Muscle layer of duodenum (tissue), 2 donors: ENCODE results near the gene CYGB.
A peak's percentile ranks its signal among the peaks of the same experiment; 100 is the strongest.

Source experiments
- H3K27ac ChIP-seq: one replicate; pipeline ENCODE4 v1.7.0; 2013; ENCODE audit warnings: mild to moderate bottlenecking, low read length
- H3K27me3 ChIP-seq: one replicate; pipeline ENCODE4 v1.7.0; 2013; ENCODE audit warnings: low read depth, mild to moderate bottlenecking, control low read depth, low read length
- H3K36me3 ChIP-seq, 2 donors: one replicate each; pipeline ENCODE4 v1.7.0; 2013; ENCODE audit warnings: low read length in 2 of 2, control low read depth in 1 of 2, mild to moderate bottlenecking in 1 of 2; ENCODE audit not compliant: insufficient read depth in 2 of 2, control insufficient read depth in 1 of 2
- H3K4me1 ChIP-seq, 2 donors: one replicate each; pipeline ENCODE4 v1.7.0; 2013; ENCODE audit warnings: low read length in 2 of 2, mild to moderate bottlenecking in 2 of 2, control low read depth in 1 of 2, moderate library complexity in 1 of 2; ENCODE audit not compliant: insufficient read depth in 2 of 2, control insufficient read depth in 1 of 2
- H3K4me3 ChIP-seq, 2 donors: one replicate each; pipeline ENCODE4 v1.7.0; 2013; ENCODE audit warnings: low read length in 2 of 2, low read depth in 1 of 2, mild to moderate bottlenecking in 1 of 2
- H3K9me3 ChIP-seq, 2 donors: one replicate each; pipeline ENCODE4 v1.7.0; 2013; ENCODE audit warnings: low read length in 2 of 2, control low read depth in 1 of 2, mild to moderate bottlenecking in 1 of 2; ENCODE audit not compliant: control insufficient read depth in 1 of 2
- donor health status: healthy.

Gene CYGB

DNA sequence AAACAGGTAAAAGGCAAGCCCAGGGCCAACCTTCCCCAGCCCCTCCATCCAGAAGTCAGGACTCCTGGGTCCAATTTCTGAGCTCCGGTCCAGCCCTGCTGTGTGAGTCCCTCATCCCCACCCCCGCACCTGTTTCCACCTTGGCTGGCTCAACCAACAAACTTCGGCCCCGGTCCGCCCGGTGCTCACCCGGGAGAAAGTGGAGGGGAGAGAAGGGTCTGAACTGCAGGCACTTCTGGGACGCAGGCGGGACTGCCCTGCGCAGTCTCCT lies 36.8 kb downstream of the CYGB start:
- Histone ChIP-seq H3K36me3 (no peaks in the 10 kb centered on the region), H3K4me3 (peak overlapping the region; percentile 63 to 66), H3K4me1 (peaks cover 12 to 30% of the 10 kb centered on the region in 2 donors), H3K9me3 (no peaks in the 10 kb centered on the region), H3K27ac (peak overlapping the region; percentile 63), H3K27me3 (no peaks in the 10 kb centered on the region)

GRCh38 chr17:76500074-76500746 lies 37.3 kb downstream of the CYGB start:
- Histone ChIP-seq H3K4me1 (peaks cover 12 to 30% of the 10 kb centered on the region in 2 donors), H3K27ac (peak overlapping the region; percentile 63)

DNA sequence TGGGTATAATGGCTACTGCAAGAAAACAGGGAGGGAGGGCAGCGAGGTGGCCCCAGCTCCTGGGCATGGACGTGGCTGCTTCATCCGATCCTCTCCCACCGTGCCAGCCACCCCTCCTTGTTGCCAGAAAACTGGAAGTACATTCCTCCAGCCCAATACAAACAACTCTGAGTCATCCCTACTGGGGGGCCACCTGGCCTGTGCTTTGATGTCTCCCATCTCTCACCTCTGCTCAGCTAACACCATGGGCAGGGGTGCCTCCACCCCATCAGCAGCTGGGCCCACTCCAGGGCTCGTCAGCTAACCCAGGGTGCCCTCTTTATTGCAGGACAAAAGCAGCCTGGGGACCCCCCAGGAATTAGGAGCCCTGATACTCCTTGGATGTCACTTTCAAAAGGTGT lies 38.2 kb downstream of the CYGB start:
- H3K36me3 ChIP-seq = no peaks in the 10 kb centered on the region
- H3K4me1 ChIP-seq = peaks cover 12 to 30% of the 10 kb centered on the region in 2 donors
- no peaks in the 10 kb centered on the region for H3K9me3 ChIP-seq
- peak overlapping the region; percentile 63 for H3K27ac ChIP-seq
- peak overlapping the region in 1 of 2 donors; percentile 37 for H3K4me3 ChIP-seq
- no peaks in the 10 kb centered on the region for H3K27me3 ChIP-seq

More at GRCh38 chr17:76500074-76500746, 37.3 kb downstream of the CYGB start:
- Histone ChIP-seq H3K9me3 (no peaks in the 10 kb centered on the region), H3K4me3 (peak overlapping the region; percentile 63 to 66), H3K27me3 (no peaks in the 10 kb centered on the region), H3K36me3 (no peaks in the 10 kb centered on the region)

DNA sequence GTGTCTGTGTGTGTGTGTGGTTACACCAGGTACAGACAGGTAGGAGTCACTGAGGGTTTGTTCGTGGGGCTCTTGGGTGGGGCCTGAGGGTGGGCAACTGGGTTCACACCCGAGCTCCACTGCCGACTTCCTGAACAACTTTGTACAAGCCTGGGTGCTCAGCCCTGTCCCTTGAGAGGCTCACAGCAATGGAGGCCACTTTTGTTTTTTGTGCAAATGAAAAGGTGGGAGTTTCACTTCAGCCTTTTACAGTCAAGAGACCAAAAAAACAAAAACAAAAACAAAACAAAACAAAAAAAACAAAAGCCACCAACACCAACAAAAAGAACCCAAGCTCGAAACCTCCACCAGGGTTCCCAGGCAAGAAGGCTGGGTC lies 38.6 kb downstream of the CYGB start:
- Histone ChIP-seq H3K27me3 (no peaks in the 10 kb centered on the region), H3K9me3 (no peaks in the 10 kb centered on the region), H3K36me3 (no peaks in the 10 kb centered on the region), H3K27ac (peak overlapping the region; percentile 63), H3K4me3 (peak overlapping the region in 1 of 2 donors; percentile 37), H3K4me1 (peaks cover 12 to 30% of the 10 kb centered on the region in 2 donors)

- Histone ChIP-seq H3K4me1 (peaks cover 16 to 30% of the 10 kb centered on the region in 2 donors), H3K9me3 (no peaks in the 10 kb centered on the region), H3K27ac (no peak overlapping the region), H3K27me3 (no peaks in the 10 kb centered on the region), H3K36me3 (no peaks in the 10 kb centered on the region), H3K4me3 (peak overlapping the region in 1 of 2 donors; percentile 16)
These were observed 39.3 kb downstream of the CYGB start for GRCh38 chr17:76497979-76498875.

GRCh38 chr17:76497699-76497978 lies 39.9 kb downstream of the CYGB start:
- Histone ChIP-seq H3K36me3 (no peaks in the 10 kb centered on the region), H3K9me3 (no peaks in the 10 kb centered on the region), H3K4me1 (peaks cover 21 to 30% of the 10 kb centered on the region in 2 donors), H3K27ac (no peak overlapping the region), H3K4me3 (peak overlapping the region in 1 of 2 donors; percentile 16), H3K27me3 (no peaks in the 10 kb centered on the region)

DNA sequence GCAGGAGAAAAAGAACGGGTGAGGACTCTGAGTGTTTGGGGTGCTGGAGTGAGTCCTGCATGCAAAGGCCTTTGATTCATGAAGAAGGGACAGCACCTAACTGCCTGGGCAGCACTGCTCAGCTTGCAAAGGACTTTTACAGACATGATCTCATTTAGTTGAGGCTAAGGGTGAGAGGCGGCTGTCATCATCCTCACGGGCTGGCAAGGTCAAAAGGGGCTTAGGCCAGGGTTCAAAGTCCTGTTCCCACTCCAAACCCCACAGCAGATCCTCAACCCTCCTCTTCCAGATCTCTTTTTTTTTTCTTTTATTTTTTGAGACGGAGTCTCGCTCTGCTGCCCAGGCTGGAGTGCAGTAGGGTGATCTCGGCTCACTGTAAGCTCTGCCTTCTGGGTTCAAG lies 41.0 kb downstream of the CYGB start:
- Histone ChIP-seq H3K36me3 (no peaks in the 10 kb centered on the region), H3K4me3 (no peak overlapping the region), H3K4me1 (peaks cover 16 to 21% of the 10 kb centered on the region in 2 donors), H3K27me3 (no peaks in the 10 kb centered on the region), H3K9me3 (no peaks in the 10 kb centered on the region), H3K27ac (no peak overlapping the region)

GRCh38 chr17:76495663-76496400 lies 41.7 kb downstream of the CYGB start:
- Histone ChIP-seq H3K27ac (no peak overlapping the region), H3K4me1 (peaks cover 16 to 21% of the 10 kb centered on the region in 2 donors), H3K9me3 (no peaks in the 10 kb centered on the region), H3K36me3 (no peaks in the 10 kb centered on the region), H3K27me3 (no peaks in the 10 kb centered on the region), H3K4me3 (no peak overlapping the region)

DNA sequence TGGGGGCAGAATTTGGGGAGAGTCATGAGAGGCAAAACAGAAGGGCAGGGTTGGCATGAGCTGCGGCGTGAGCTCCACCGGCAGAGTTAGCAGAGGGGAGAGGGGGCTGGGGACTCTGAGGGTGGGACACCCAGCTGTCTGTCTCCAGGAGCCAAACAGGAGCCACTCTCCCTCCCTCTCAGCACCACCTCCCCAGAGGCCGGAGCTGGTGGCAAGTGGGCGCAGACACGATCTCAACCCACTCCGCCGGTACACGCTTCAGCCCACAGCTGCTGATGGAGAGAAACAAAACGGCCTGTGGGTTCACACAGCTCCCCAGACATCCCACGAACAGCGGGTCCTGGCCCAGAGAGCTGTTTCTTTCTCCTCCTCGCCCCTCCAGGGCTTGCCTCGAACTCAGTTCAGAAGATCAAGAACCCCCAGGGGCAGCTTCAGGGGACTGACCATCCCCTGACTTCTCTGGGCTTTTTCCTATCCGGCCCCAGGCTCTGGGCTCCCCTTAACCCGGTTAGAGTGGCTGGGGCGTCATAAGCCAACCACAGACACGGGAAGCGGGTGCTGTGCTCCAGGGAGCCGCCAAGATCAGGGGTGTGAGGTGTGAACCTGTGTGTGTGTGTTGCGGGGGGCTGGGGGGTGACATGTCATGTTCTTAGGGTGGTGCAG lies 43.9 kb downstream of the CYGB start:
- Histone ChIP-seq H3K4me3 (peak overlapping the region; percentile 35 to 37), H3K9me3 (no peaks in the 10 kb centered on the region), H3K27me3 (no peaks in the 10 kb centered on the region), H3K36me3 (no peaks in the 10 kb centered on the region), H3K27ac (peak overlapping the region; percentile 85), H3K4me1 (peaks cover 15 to 17% of the 10 kb centered on the region in 2 donors)

- H3K4me3 ChIP-seq = peak overlapping the region; percentile 35 to 37
- H3K27ac ChIP-seq = peak overlapping the region; percentile 85
- H3K27me3 ChIP-seq = no peaks in the 10 kb centered on the region
- H3K4me1 ChIP-seq = peaks cover 10 to 11% of the 10 kb centered on the region in 2 donors
- H3K36me3 ChIP-seq = no peaks in the 10 kb centered on the region
- no peaks in the 10 kb centered on the region for H3K9me3 ChIP-seq
These were observed 44.5 kb downstream of the CYGB start for GRCh38 chr17:76492989-76493501.
